HG02981 (cell line): ENCODE measurements around the gene CCDC122.

ENCODE experiments used
- ATAC-seq: cut with Tn5 transposase; IDR thresholded peaks from one replicate; pipeline ENCODE4 v1.9.1; 2021; ENCODE audit warnings: mild to moderate bottlenecking, moderate library complexity; ENCODE audit not compliant: unreplicated experiment

CCDC122 gene

GRCh38 chr13:43878892-43879754 is at the start of gene CCDC122:
TSS of gene CCDC122 (minus strand) at chr13:43879740. CDS start at chr13:43869376, 10,364 bp downstream.
- ATAC-seq, result peak; percentile 73

- peak; percentile 95 for ATAC-seq
Measured at GRCh38 chr13:43924549-43925245, 45.2 kb upstream of the CCDC122 start.

GRCh38 chr13:43920965-43921674 is 41.6 kb upstream of the CCDC122 start:
- no peak for ATAC-seq

- no peak for ATAC-seq
Measured at GRCh38 chr13:43918636-43919035, 39.1 kb upstream of the CCDC122 start.

GRCh38 chr13:43916828-43917227 is 37.3 kb upstream of the CCDC122 start:
- ATAC-seq, result no peak

GRCh38 chr13:43915451-43915850 is 35.9 kb upstream of the CCDC122 start:
- ATAC-seq, result no peak

GRCh38 chr13:43911871-43912270 is 32.3 kb upstream of the CCDC122 start:
- no peak for ATAC-seq

GRCh38 chr13:43911278-43911677 is 31.7 kb upstream of the CCDC122 start:
- ATAC-seq, result no peak

- no peak for ATAC-seq
Measured at GRCh38 chr13:43910856-43911255, 31.3 kb upstream of the CCDC122 start.

GRCh38 chr13:43908156-43909126 is 28.9 kb upstream of the CCDC122 start:
- no peak for ATAC-seq

GRCh38 chr13:43905435-43906031 is 26.0 kb upstream of the CCDC122 start:
- ATAC-seq, result no peak

GRCh38 chr13:43895940-43896339 is 16.4 kb upstream of the CCDC122 start:
- no peak for ATAC-seq

- no peak for ATAC-seq
Measured at GRCh38 chr13:43894438-43894837, 14.9 kb upstream of the CCDC122 start.

GRCh38 chr13:43884222-43884621 is 4.7 kb upstream of the CCDC122 start:
- ATAC-seq, result no peak

GRCh38 chr13:43883631-43884030 is 4.1 kb upstream of the CCDC122 start:
- no peak for ATAC-seq

GRCh38 chr13:43881580-43881979 is 2.0 kb upstream of the CCDC122 start:
- ATAC-seq, result no peak

GRCh38 chr13:43880926-43881325 is 1.4 kb upstream of the CCDC122 start:
- ATAC-seq, result no peak

GRCh38 chr13:43880214-43880855 is 795 bp upstream of the CCDC122 start:
- no peak for ATAC-seq

- ATAC-seq, result peak; percentile 34
Measured at GRCh38 chr13:43879755-43880181, 228 bp upstream of the CCDC122 start, which contains the start of gene LACC1. TSS of gene LACC1 (plus strand) at chr13:43879904. CDS start at chr13:43880986, 1,082 bp downstream.
